Measurements from ENCODE around the gene MOV10.

- TF ChIP-seq, protein P1, sequence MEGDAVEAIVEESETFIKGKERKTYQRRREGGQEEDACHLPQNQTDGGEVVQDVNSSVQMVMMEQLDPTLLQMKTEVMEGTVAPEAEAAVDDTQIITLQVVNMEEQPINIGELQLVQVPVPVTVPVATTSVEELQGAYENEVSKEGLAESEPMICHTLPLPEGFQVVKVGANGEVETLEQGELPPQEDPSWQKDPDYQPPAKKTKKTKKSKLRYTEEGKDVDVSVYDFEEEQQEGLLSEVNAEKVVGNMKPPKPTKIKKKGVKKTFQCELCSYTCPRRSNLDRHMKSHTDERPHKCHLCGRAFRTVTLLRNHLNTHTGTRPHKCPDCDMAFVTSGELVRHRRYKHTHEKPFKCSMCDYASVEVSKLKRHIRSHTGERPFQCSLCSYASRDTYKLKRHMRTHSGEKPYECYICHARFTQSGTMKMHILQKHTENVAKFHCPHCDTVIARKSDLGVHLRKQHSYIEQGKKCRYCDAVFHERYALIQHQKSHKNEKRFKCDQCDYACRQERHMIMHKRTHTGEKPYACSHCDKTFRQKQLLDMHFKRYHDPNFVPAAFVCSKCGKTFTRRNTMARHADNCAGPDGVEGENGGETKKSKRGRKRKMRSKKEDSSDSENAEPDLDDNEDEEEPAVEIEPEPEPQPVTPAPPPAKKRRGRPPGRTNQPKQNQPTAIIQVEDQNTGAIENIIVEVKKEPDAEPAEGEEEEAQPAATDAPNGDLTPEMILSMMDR (IDR thresholded peaks at IDR 0.05), result no peak
- TF ChIP-seq EZH2 (IDR thresholded peaks at IDR 0.05), result no peak
- TF ChIP-seq EZH2phosphoT487 (IDR thresholded peaks at IDR 0.05), result no peak
Observed at GRCh38 chr1:112748396-112748795, 73.9 kb downstream of the MOV10 start.
